Right lobe of liver (tissue), 4 donors: Measurements from ENCODE around the gene CEMP1.

ENCODE experiments used
- POLR2A ChIP-seq: fragments of 450-650 bp; IDR thresholded peaks from one replicate; pipeline ENCODE4 v1.6.1; 2017; ENCODE audit warnings: antibody characterized with exemption, mild to moderate bottlenecking
- TF ChIP-seq, protein P1 (sequence below), 4 donors: fragments of 200-600 bp in 3 of 4; fragments of 450-650 bp in 1 of 4; IDR thresholded peaks; one replicate each; pipeline versions ENCODE4 v1.5.1 to v1.8.0; 2016 to 2022; ENCODE audit warnings: antibody characterized with exemption in 4 of 4, mild to moderate bottlenecking in 2 of 4
- donor health status: DM: no; HTN: no; CAD: no.
- donor health status: DM: no; HTN: no; CAD: no.
- donor health status: DM: no; HTN: yes; CAD: no.

DNA sequence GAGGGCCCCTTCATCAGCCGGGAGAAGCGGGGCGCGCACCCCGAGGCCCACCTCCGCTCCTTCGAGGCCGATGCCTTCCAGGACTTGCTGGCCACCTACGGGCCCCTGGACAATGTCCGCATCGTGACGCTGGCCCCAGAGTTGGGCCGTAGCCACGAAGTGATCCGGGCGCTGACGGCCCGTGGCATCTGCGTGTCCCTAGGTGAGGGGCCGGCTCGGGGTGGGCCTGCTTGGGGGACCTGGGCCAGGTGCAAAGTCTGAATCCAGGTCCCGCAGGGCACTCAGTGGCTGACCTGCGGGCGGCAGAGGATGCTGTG is 3.5 kb downstream of the CEMP1 start:
- no peak for TF ChIP-seq POLR2A
- TF ChIP-seq, protein P1, sequence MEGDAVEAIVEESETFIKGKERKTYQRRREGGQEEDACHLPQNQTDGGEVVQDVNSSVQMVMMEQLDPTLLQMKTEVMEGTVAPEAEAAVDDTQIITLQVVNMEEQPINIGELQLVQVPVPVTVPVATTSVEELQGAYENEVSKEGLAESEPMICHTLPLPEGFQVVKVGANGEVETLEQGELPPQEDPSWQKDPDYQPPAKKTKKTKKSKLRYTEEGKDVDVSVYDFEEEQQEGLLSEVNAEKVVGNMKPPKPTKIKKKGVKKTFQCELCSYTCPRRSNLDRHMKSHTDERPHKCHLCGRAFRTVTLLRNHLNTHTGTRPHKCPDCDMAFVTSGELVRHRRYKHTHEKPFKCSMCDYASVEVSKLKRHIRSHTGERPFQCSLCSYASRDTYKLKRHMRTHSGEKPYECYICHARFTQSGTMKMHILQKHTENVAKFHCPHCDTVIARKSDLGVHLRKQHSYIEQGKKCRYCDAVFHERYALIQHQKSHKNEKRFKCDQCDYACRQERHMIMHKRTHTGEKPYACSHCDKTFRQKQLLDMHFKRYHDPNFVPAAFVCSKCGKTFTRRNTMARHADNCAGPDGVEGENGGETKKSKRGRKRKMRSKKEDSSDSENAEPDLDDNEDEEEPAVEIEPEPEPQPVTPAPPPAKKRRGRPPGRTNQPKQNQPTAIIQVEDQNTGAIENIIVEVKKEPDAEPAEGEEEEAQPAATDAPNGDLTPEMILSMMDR (IDR thresholded peaks at IDR 0.05): no peak
